Ramos (cell line): Measurements from ENCODE around the gene GLI1.

Source experiments
- in situ Hi-C: fragments of 300-500 bp; cut with MboI; formaldehyde crosslinking; loops from one replicate; pipeline ENCODE4 v1.14.3; 2022; ENCODE audit warnings: low sequenced_read_pairs; ENCODE audit not compliant: unreplicated experiment

The GLI1 gene

DNA sequence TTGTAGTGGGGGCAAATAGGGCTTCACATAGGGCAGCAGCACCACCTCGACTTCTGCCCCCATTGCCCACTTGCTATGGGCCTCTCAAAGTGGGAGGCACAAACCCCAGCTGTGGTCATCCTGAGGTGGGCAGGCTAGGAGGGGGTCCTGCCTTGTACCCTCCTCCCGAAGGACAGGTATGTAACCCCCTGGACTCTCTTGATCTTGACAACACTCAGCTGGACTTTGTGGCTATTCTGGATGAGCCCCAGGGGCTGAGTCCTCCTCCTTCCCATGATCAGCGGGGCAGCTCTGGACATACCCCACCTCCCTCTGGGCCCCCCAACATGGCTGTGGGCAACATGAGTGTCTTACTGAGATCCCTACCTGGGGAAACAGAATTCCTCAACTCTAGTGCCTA is 12.1 kb downstream of the GLI1 start:
- in situ Hi-C loops, result loop anchor here (25.0 kb wide), 1 partner anchor 234 kb away; the partner anchor contains the start of gene SHMT2

DNA sequence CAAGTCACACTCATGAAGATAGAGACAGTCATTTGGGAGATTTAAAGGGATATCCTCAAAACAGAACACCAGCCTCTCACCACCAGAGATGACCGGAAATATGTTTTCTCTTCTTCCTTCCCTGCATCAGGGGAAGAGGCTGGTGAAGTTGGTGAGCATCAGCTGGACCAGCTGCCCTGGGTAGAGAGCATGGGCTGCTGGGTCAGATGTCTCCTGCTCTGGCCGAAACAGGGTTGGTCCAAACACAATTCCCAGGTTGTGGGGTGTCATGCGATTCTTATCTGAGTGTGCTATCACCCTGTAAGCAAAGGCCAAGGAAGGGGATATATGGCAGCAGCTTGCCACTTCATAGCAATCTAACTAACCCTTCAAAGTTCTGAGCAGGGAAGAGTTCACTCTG is 12.8 kb downstream of the GLI1 start:
- in situ Hi-C loops, result loop anchor here (25.0 kb wide), 1 partner anchor 235 kb away; the partner anchor contains the start of gene SHMT2

DNA sequence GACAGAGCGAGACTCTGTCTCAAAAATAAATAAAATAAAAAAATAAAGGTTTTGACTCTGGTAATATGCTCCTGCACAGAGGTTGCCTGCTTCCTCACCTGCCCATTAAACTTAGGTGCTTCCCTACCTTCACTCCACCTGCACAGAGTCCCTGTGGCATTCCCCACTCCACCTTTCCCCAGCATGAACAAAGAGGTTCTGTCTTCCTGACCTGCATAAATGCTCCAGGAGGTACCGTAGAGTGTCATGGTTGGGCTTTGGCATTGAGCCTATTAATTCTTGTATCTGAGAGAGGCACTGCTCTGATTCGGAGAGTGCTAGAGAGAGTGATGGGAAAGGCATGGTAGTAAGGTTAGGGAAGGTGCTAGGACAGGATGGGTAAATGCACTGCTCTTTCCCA is 13.8 kb downstream of the GLI1 start:
- in situ Hi-C loops, result loop anchor here (25.0 kb wide), 1 partner anchor 236 kb away; the partner anchor contains the start of gene SHMT2

DNA sequence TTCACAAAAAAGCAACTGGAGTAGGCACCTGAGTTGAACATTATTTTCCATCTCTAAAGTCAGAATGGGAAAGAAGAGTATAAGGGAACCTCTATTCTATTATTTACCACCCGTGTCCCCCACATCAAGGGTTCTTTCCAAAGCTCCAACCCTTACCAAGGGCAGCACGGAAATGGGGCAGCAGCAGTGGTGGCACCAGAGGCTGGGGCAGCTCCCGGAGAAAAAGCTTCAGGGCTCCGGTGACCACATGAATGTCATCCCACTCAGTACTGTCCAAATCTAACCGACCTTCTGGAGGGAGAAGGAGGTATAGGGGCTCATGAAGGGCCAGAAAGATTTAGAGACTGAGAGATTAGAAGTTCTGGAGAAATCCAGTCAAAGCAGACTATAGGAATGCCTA is 14.3 kb downstream of the GLI1 start:
- in situ Hi-C loops, result loop anchor here (25.0 kb wide), 1 partner anchor 237 kb away; the partner anchor contains the start of gene SHMT2

DNA sequence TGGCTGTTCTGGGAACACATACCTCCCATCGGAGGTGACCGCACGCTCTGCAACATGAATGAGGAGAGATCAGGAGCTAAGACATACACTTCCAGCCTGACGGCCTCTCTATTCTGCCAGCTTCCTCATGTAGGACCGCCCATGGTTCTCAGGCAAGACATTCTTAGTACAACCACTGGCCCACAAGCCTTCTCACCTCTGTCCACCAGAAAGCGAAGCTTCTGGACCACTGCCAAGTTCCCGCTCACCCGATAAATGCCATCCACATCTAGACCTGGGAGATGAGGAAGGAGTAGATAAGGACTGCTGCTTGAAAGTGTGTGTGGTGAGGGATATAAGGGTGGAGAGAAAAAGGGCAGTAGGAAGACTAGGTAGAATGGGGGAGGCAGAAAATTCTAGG is 14.8 kb downstream of the GLI1 start:
- in situ Hi-C loops, result loop anchor here (25.0 kb wide), 1 partner anchor 237 kb away; the partner anchor contains the start of gene SHMT2

DNA sequence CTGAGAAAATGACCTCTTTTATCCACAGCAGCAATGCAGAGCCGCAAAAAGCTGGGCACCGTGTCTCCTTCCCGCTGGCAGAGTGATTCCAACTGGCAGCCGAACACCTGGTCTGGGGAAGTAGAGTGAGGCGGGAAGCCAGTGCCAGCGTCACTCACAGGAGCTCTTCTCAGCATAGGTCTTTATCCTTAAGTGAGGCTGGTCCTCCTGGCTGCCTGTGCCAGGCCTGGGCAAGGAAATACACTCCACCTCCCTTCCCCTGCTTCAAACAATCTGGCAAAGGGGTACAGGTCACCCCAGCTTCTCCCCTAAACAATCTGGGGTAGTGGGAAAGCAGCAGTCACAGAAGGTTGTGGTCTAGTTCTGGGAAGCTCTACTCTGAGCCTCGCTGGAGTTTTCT is 15.3 kb downstream of the GLI1 start:
- in situ Hi-C loops, result loop anchor here (25.0 kb wide), 1 partner anchor 238 kb away; the partner anchor contains the start of gene SHMT2

DNA sequence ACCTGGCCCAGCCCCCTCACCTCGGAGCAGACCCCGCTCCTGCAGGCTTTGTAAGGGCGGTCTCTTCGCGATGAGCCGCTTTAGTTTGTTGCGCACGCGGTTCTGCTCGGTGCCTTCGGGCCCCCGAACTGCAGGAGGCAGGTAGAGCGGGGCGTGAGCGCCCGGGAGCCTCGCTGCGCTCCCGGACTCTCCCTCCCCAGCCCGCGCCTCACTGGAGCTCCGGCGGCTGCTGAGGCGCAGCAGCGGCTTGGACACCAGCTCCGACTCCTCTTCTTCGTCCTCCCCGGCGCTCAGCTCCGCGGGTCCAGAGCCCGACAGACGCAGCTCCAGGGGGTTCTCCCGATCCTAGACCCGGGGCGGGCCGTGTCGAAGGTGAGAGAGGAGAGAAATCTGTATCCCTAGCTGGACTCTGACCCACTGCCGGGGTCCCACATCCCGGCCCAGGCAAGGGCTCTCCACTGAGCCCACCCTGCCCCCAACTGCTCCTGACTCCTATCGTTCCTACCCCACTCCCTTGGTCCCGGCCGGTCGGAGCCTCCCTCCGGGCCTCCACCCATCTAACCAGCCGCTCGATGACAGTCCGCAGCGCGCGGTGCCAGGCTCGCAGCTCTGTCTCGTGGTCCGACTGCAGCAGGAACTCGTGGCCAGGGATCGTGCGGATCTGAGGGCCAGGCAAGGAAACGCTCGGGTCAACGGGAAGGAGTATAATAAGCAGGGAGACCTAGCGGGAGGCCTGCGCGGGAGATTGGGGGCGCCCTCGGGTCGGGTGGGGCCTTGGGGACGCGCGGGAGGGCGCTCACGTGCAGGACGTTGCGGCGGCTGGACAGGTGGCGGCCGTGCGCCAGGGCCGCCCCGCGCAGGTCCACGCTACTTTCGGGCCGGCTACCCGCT is 15.9 kb downstream of the GLI1 start:
- in situ Hi-C loops, result no loop called here

DNA sequence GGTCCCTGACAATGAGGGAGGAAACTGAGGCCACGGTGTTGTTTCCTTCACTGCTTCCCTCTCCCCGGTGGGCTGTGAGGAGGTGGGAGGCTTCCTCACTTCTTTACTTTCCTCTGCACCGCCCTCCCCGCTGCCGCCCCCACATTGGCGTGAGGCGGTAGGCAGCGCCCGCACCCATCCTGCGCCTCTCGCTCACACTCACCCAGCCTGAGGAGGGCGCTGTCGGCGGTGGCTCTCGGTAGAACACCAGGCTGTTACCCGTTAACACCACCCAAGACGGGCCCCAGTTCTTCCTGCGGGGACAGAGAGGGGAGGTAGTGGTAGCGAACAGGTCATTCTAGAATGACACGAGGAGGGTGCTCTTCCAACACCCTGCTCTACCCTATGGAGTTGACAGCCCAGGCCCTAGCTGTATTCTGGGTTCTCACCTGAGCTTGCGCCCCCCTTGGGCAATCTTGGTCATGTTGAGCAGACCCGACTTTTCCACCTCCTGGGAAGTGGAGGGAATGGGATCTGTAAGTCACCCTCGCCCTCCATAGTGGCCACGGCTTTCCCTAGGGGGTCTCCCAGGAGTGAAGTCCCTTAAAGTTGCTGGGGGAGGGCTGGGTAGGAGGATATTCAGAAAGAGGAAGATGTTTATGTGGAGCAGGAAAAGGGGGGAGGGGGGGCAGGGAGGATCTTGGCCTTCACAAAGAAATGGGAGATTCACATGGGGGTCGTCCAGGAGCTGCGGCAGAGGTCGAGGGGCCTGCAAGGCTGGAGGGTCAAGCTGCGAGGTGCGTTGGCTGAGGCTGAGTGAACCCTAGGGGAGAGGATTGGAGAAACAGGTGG is 16.8 kb downstream of the GLI1 start:
- in situ Hi-C loops, result no loop called here

DNA sequence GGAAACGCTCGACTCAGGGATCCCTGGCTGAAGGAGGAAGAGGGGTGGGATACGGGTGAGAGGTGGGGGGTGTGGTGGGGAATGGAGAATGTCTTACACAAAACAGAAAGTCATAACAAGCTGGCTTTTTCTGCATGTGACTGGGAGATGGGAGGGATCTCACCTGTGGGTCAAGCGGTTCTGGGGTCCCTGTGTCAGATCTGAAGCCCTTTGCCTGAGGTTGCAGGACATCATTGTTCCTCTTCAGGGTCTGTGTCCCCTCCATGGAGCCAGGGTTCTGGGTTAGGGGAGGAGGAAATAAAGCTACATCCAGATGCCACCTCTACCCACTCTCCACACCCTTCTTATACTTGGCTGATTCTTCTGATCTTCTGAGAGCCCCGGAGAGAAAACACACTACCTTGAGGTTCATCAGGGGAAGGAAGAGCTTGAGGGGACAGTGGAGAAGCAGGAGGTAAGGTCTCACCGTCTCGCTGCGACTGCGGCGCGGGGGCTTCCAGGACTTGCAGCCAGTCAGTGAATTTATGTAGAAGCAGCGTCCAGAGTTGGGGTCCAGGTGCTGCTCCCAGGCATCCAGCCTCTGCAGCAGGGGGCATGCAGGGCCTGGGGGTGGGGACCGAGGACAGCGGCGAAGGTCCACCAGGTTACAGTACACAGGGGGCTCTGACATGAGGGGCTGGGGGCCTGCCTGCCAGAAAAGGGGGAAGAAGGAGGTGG is 17.6 kb downstream of the GLI1 start:
- in situ Hi-C loops, result no loop called here

DNA sequence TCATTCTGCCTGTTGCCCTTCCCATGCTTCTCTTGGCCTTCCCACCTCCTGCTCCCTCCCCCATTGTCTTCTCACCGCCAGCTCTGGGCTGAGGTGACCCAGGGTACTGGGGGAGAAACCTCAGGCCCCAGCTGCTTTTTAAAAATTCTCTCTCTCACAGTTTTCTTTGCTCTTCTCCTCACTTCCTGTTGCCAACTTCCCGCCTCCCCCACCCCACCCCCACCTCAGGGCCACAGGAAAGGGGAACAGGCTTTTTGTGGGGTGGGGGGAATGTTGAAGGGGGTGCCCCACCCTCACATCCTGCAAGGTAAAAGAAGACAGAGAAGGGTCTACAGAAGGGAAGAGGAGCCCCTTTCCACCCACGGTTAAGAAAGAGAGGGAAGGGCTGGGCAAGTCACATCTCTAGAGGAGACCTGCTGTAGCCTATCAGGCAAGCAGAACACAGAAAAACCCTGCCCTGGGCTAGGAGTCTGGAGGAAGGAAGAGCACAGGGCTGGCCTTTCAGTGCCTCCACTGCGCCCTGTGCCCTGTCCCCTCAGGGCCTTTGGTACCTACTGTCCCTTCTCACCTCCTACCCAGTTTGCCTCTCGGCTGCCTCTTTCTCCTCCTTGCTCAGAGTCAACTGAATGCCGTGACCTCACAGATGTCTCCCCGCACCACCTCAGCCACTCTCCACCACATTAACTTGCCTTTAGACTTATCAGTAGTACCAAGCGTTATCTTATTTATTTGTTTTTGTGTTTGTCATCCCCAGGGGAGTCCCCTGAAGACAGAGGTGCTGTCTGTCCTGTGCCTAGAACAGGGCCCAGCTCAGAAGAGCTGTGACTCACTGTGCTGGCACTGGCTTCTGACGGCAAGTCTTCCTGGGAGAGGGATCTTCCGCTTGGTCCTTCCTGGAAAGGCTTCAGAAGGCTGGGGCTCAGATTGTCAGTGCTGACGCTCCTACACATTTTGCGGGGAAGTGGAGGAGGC is 18.4 kb downstream of the GLI1 start:
- in situ Hi-C loops, result no loop called here

DNA sequence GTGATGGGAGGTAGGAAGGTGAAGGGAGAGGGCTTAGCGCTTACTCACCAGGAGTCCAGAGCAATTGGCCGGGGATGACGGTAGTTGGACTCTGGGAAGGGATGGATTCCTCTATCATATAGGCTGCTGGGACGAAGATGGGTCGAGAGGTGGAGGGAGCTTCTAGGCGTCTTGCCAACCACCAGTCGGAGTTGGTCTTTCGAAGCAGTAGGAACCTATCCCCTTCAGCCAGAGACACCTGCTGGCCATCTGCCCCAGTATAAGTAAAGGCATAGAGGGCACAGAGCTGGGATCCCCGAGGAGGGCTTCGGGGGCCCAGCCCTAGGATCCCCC is 19.4 kb downstream of the GLI1 start:
- in situ Hi-C loops, result no loop called here

DNA sequence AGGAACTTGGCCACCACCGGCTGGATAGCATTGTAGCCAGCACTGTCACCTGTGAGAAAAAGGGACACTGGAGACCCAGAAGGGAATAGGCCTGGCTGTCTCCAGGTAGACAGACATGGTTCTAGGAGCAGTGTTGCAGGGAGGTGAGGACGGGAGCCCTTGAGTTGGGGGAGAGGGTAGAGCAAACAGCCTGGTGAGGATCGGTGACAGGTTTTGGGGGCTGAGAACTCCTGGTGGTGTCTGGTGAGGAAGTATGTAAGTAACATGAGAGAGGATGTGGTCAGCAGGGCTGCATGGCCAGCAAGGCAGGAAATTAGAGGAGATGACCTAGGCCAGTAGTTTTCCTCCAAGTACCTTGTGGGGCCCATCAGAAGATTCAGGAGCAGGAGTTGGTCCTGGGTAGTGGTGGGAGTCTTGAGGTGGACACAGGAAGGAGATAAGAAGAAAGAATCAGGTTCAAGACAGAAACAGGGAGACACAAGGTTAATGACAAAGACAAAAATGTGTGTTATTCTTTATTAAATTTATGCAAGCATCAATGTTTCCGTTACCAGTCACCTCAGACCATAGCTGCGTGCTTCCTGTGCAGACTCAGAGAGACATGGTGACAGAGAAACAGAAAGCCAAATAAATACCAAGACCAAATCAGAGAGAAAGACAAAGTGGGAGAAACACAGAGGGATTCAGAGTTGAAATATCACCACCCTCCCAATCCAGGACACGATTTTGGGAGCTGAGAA is 20.0 kb downstream of the GLI1 start, which contains the start of gene ARHGAP9:
ARHGAP9 (minus strand) TSS at position 491 of the 740 bp plus-strand sequence; CDS start at position 31, 460 bp downstream.
- in situ Hi-C loops, result no loop called here

DNA sequence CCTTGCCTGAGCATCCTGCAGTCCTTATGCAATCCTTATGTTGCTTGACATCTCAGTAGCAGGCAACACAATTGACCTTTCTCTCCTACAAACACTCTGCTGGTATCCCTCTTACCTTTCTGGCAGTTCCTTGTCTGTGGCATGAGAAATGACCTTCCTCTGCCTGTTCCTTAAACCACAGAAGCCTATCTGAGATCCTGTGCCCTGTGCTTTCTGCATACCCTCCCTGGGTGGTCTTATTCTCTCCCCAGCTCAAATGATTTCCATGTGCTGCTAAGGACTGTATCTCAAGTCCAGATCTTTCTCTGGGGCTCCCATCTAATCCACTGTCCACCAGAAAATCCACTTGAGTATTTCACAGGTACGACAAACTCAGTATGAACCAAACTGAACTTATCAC is 22.1 kb downstream of the GLI1 start:
- in situ Hi-C loops, result no loop called here

DNA sequence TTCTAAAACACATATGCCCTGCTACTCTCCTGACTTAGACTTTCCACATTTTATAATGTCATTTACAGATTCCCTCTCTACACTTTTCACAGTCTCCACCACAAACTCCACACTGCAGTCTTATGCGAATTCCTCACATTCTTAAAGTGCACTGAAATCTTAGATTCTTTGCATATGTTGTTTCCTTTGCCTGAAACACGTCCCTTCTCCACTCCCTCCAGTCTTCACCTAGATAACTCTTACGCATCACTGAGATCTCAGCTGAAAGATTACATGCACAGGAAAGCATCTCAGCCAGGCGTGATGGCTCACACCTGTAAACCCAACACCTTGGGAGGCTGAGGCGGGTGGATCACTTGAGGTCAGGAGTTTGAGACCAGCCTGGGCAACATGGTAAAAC is 23.9 kb downstream of the GLI1 start:
- in situ Hi-C loops, result no loop called here

DNA sequence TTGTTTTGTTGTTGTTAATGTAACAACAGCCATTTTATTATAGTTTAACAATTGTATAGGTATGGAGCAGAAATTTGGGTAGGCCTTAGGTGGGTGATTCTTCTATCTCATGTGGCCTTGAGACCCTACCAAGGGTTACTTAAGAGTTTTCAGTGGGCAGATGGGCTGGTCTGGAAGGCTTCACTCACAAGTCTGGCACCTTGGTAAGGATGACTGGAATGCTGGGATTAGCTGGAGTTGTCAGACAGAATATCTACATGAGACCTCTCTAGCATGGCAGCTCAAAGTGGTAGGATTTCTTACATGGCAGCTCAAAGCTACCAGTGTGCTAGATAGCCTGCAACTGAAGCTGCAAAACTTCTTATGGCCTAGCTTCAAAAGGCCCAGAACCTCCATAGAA is 26.1 kb downstream of the GLI1 start:
- in situ Hi-C loops, result no loop called here

DNA sequence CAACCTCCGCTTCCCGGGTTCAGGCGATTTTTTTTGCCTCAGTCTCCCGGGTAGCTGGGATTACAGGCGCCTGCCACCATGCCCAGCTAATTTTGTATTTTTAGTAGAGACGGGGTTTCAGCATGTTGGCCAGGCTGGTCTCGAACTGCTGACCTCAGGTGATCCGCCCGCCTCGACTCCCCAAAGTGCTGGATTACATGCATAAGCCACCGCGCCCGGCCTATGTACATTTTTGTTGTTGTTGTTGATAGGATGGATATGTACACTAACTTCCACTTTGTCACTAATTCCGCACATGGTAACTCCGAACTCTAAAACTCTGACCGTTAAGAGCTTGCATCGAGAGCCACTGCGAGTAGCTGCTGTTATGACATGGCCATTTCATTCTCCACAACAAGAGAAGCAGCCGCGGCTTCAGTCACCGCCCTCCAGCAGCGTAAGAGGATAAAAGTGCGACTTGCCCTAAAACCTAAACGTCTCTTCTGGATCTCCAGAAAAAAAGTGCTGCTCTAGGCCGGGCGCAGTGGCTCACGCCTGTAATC is 27.5 kb downstream of the GLI1 start:
- in situ Hi-C loops, result no loop called here

DNA sequence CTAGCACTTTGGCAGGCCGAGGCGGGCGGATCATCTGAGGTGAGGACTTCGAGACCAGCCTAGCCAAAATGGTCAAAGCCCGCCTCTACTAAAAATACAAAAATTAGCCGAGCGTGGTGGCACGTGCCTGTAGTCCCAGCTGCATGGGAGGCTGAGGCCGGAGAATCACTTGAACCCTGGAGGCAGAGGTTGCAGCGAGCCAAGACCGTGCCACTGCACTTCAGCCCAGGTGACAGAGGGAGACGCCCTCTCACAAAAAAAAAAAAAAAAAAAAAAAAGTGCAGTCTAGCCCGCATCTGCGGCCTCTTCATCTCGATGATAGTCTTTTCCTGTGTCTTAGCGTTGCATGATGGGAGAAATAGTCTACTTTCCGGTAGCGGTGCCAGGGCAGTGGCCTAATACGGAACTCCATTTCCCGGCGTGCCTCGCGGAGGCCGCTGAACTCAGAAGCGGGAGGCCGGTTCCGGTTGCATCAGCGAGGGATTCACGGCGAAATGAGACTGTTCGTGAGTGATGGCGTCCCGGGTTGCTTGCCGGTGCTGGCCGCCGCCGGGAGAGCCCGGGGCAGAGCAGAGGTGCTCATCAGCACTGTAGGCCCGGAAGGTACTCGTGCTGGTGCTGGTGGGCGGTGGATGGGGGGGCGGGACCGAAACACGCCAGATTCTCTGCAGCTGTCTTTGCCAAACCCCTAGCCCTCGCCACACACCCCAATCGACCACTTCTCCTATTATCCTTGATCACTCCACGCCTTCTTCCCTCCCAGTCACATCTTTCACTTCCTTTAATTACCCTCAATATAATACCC is 28.2 kb downstream of the GLI1 start, which contains the start of gene MARS1:
MARS1 (plus strand) TSS at position 472 of the 805 bp plus-strand sequence; CDS start at position 495, 23 bp downstream.
- in situ Hi-C loops, result no loop called here
